ENCODE measurements around the gene PRSS2. TPM values are rescaled to one million over a fixed set of nuclear protein-coding genes. Genes with fewer than 3 reads are reported as not detected.

The PRSS2 gene
- polyA plus RNA-seq, 1 donor (not counting 4 experiments of a cell fraction or from before 2014, with no cell fraction given), result not detected

GRCh38 chr7:142806957-142807356, 36.2 kb downstream of the PRSS2 start:
- Histone ChIP-seq H3K9ac (ENCODE audit: control insufficient read depth, extremely low read depth, insufficient read depth, low read length) (no peak overlapping the region), H3K9me1 (ENCODE audit: control insufficient read depth, extremely low read depth, insufficient read depth, low read length) (no peaks in the 10 kb centered on the region), H3K79me2 (ENCODE audit: control insufficient read depth, insufficient read depth, low read length) (no peaks in the 10 kb centered on the region), H3K27ac (ENCODE audit: control insufficient read depth, insufficient read depth, low read length) (no peak overlapping the region), H4K20me1 (ENCODE audit: control insufficient read depth, extremely low read depth, insufficient read depth, low read length) (no peaks in the 10 kb centered on the region), H3K27me3 (ENCODE audit: control insufficient read depth, extremely low read depth, insufficient read depth, low read length) (peaks cover 3% of the 10 kb centered on the region), H2AFZ (ENCODE audit: control insufficient read depth, low read length) (no peak overlapping the region), H3K36me3 (ENCODE audit: control insufficient read depth in 2 of 2, extremely low read depth in 1 of 2, insufficient read depth in 2 of 2, low read length in 2 of 2) (no peaks in the 10 kb centered on the region), H3K4me2 (ENCODE audit: control insufficient read depth, extremely low read depth, insufficient read depth, low read depth, low read length) (no peak overlapping the region), H3K9me3 (ENCODE audit: control insufficient read depth, low read depth, low read length) (no peaks in the 10 kb centered on the region), H3K4me3 (ENCODE audit: control insufficient read depth in 2 of 3, extremely low read depth in 1 of 3, insufficient read depth in 2 of 3, low read depth in 1 of 3, low read length in 3 of 3) (no peak overlapping the region), H3K4me1 (ENCODE audit: control insufficient read depth, extremely low read depth, insufficient read depth, low read length) (no peaks in the 10 kb centered on the region)
- dilution Hi-C loops (cut with MboI; ENCODE audit: extremely low pct_ligation_motif_present, low sequenced_read_pairs), result loop anchor here (25.0 kb wide), 1 partner anchor 405 kb away; the partner anchor contains the start of gene TAS2R40
- TF ChIP-seq EZH2 (IDR thresholded peaks at IDR 0.05; ENCODE audit: low read length) (no peak), CTCF (optimal IDR thresholded peaks at IDR 0.05 in 1 of 3, IDR thresholded peaks at IDR 0.05 in 1 of 3, conservative IDR thresholded peaks at IDR 0.05 in 1 of 3; ENCODE audit: extremely low read depth in 1 of 3, insufficient read depth in 2 of 3, low read length in 3 of 3) (no peak)
- FAIRE-seq (no peak), DNase-seq (ENCODE audit: low read depth, low spot score) (no peak)

GRCh38 chr7:142807855-142808460, 37.2 kb downstream of the PRSS2 start:
- Histone ChIP-seq H4K20me1 (ENCODE audit: control insufficient read depth, extremely low read depth, insufficient read depth, low read length) (no peaks in the 10 kb centered on the region), H2AFZ (ENCODE audit: control insufficient read depth, low read length) (no peak overlapping the region), H3K79me2 (ENCODE audit: control insufficient read depth, insufficient read depth, low read length) (no peaks in the 10 kb centered on the region), H3K4me3 (ENCODE audit: control insufficient read depth in 2 of 3, extremely low read depth in 1 of 3, insufficient read depth in 2 of 3, low read depth in 1 of 3, low read length in 3 of 3) (no peak overlapping the region), H3K36me3 (ENCODE audit: control insufficient read depth in 2 of 2, extremely low read depth in 1 of 2, insufficient read depth in 2 of 2, low read length in 2 of 2) (no peaks in the 10 kb centered on the region), H3K9me1 (ENCODE audit: control insufficient read depth, extremely low read depth, insufficient read depth, low read length) (no peaks in the 10 kb centered on the region), H3K4me2 (ENCODE audit: control insufficient read depth, extremely low read depth, insufficient read depth, low read depth, low read length) (no peak overlapping the region), H3K9me3 (ENCODE audit: control insufficient read depth, low read depth, low read length) (no peaks in the 10 kb centered on the region), H3K27me3 (ENCODE audit: control insufficient read depth, extremely low read depth, insufficient read depth, low read length) (no peaks in the 10 kb centered on the region), H3K27ac (ENCODE audit: control insufficient read depth, insufficient read depth, low read length) (no peak overlapping the region), H3K9ac (ENCODE audit: control insufficient read depth, extremely low read depth, insufficient read depth, low read length) (no peak overlapping the region), H3K4me1 (ENCODE audit: control insufficient read depth, extremely low read depth, insufficient read depth, low read length) (no peaks in the 10 kb centered on the region)
- FAIRE-seq (no peak), DNase-seq (ENCODE audit: low read depth, low spot score) (no peak)
- dilution Hi-C loops (cut with MboI; ENCODE audit: extremely low pct_ligation_motif_present, low sequenced_read_pairs), result loop anchor here (25.0 kb wide), 1 partner anchor 404 kb away; the partner anchor contains the start of gene TAS2R40
- TF ChIP-seq CTCF (optimal IDR thresholded peaks at IDR 0.05 in 1 of 3, IDR thresholded peaks at IDR 0.05 in 1 of 3, conservative IDR thresholded peaks at IDR 0.05 in 1 of 3; ENCODE audit: extremely low read depth in 1 of 3, insufficient read depth in 2 of 3, low read length in 3 of 3) (no peak), EZH2 (IDR thresholded peaks at IDR 0.05; ENCODE audit: low read length) (no peak)

Measured in keratinocyte (primary cell).